Stomach (tissue), 4 donors: ENCODE results near the gene FNTB.

Source experiments
- CTCF ChIP-seq, 7 experiments: fragments of 450-650 bp in 4 of 7; fragments of 200-600 bp in 3 of 7; sonication (generic) in 3 of 7; IDR thresholded peaks; one replicate each; pipeline ENCODE4 v1.5.1; 2016 to 2019; ENCODE audit warnings: antibody characterized with exemption in 7 of 7, control low read depth in 2 of 7, mild to moderate bottlenecking in 1 of 7
- POLR2A ChIP-seq, 4 donors: fragments of 450-650 bp; IDR thresholded peaks; one replicate each; pipeline ENCODE4 v1.6.1; 2016; ENCODE audit warnings: antibody characterized with exemption in 4 of 4, control low read depth in 2 of 4, mild to moderate bottlenecking in 1 of 4, moderate library complexity in 1 of 4

- no peak for TF ChIP-seq CTCF (IDR thresholded peaks at IDR 0.05)
- no peak for TF ChIP-seq POLR2A (IDR thresholded peaks at IDR 0.05)
Measured at GRCh38 chr14:65011538-65011937, 24.8 kb downstream of the FNTB start.
